A549 (cell line): ENCODE data around the gene AKAP6. TPM values are rescaled to one million over a fixed set of nuclear protein-coding genes. Genes with fewer than 3 reads are reported as not detected.

Source experiments
- ATAC-seq, 2 experiments: fragments of 200-7000 bp in 1 of 2; fragments of >200 bp in 1 of 2; cut with Nextera tagmentation in 1 of 2; cut with Tn5 transposase in 1 of 2; 3 replicates each; pipeline versions ENCODE4 v1.8.0 to v1.9.1; 2018 to 2020; ENCODE audit warnings: mild to moderate bottlenecking in 1 of 2, moderate library complexity in 1 of 2
- CTCF ChIA-PET: fragments of 300-600 bp; sonication (Branson Sonifier 250); formaldehyde crosslinking; extraction: SDS; loops from one replicate; lab custom pipeline; 2021; ENCODE audit warnings: antibody characterized with exemption, inconsistent platforms; lab: Yijun Ruan, JAX
- POLR2A ChIA-PET: fragments of 350-600 bp; formaldehyde crosslinking; extraction: SDS; loops from one replicate; lab custom pipeline; 2021; ENCODE audit warnings: antibody characterized with exemption, inconsistent platforms; lab: Yijun Ruan, JAX
- DNase-seq, 2 experiments: peaks; one replicate each; pipeline versions ENCODE4 v3.0.0 to v3.0.0-alpha.2; 2011 to 2016; ENCODE audit warnings: low read depth in 1 of 2, low spot score in 1 of 2
- FAIRE-seq: peaks from 2 replicates; lab custom pipeline; 2011; peaks lifted over from hg19 to GRCh38; lab: Jason Lieb, UNC
- H3K27ac ChIP-seq, 2 experiments: fragments of >200 bp; sonication (Bioruptor Twin); formaldehyde crosslinking; 3 replicates each; pipeline ENCODE4 v1.5.1; 2016 to 2017
- H3K4me1 ChIP-seq: fragments of >200 bp; sonication (Bioruptor Twin); formaldehyde crosslinking; 3 replicates; pipeline ENCODE4 v1.6.1; 2016
- H3K4me2 ChIP-seq: fragments of >200 bp; sonication (Bioruptor Twin); formaldehyde crosslinking; 3 replicates; pipeline ENCODE4 v1.6.1; 2016
- H3K4me3 ChIP-seq: fragments of >200 bp; sonication (Bioruptor Twin); formaldehyde crosslinking; 3 replicates; pipeline ENCODE4 v1.5.1; 2016
- H3K9me3 ChIP-seq: fragments of >200 bp; sonication (Bioruptor Twin); formaldehyde crosslinking; 3 replicates; pipeline ENCODE4 v1.6.1; 2016
- BCL3 ChIP-seq: fragments of >200 bp; sonication (Bioruptor Twin); formaldehyde crosslinking; IDR thresholded peaks from 3 replicates; pipeline ENCODE4 v1.6.1; 2016
- CHD2 ChIP-seq: fragments of 150-350 bp; IDR thresholded peaks from 2 replicates; pipeline ENCODE4 v1.6.1; 2014; ENCODE audit warnings: low read length; ENCODE audit not compliant: partially characterized antibody
- CHD4 ChIP-seq: fragments of 200-600 bp; sonication (generic); IDR thresholded peaks from 2 replicates; pipeline ENCODE4 v1.6.1; 2016; ENCODE audit warnings: antibody characterized with exemption, mild to moderate bottlenecking, borderline replicate concordance
- CTCF ChIP-seq: fragments of >200 bp; sonication (Bioruptor Twin); formaldehyde crosslinking; IDR thresholded peaks from 3 replicates; pipeline ENCODE4 v1.5.1; 2016
- EHMT2 ChIP-seq: fragments of 200-600 bp; sonication (generic); IDR thresholded peaks from 2 replicates; pipeline ENCODE4 v1.6.1; 2016; ENCODE audit warnings: antibody characterized with exemption, low read depth, mild to moderate bottlenecking, moderate library complexity
- ELK1 ChIP-seq: fragments of 150-350 bp; IDR thresholded peaks from 2 replicates; pipeline ENCODE4 v1.6.1; 2014; ENCODE audit warnings: low read depth, mild to moderate bottlenecking, low read length
- GATA3 ChIP-seq: IDR thresholded peaks from 2 replicates; pipeline ENCODE4 v1.6.1; 2012; ENCODE audit warnings: borderline replicate concordance
- HDAC2 ChIP-seq: fragments of 200-600 bp; sonication (generic); IDR thresholded peaks from 2 replicates; pipeline ENCODE4 v1.6.1; 2016
- HMGXB4 ChIP-seq: fragments of 250-450 bp; sonication (Bioruptor Pico); IDR thresholded peaks from 2 replicates; pipeline ENCODE4 v1.5.0; 2021; ENCODE audit warnings: mild to moderate bottlenecking, moderate library complexity, borderline replicate concordance
- HOXA7 ChIP-seq: fragments of 250-450 bp; sonication (Bioruptor Pico); IDR thresholded peaks from 2 replicates; pipeline ENCODE4 v1.5.0; 2020; ENCODE audit warnings: mild to moderate bottlenecking, moderate library complexity
- JUN ChIP-seq, 2 experiments: fragments of >200 bp; sonication (Bioruptor Twin); formaldehyde crosslinking; IDR thresholded peaks; 2 replicates in 1 of 2; 3 replicates in 1 of 2; pipeline ENCODE4 v1.6.1; 2016 to 2017
- JUNB ChIP-seq: fragments of >200 bp; sonication (Bioruptor Twin); formaldehyde crosslinking; IDR thresholded peaks from 2 replicates; pipeline ENCODE4 v1.6.1; 2016
- KDM5A ChIP-seq: fragments of 200-600 bp; sonication (generic); IDR thresholded peaks from 2 replicates; pipeline ENCODE4 v1.6.1; 2016; ENCODE audit warnings: antibody characterized with exemption, mild to moderate bottlenecking
- NFE2L2 ChIP-seq: fragments of 150-350 bp; conservative IDR thresholded peaks from 2 replicates; pipeline ENCODE4 v1.6.1; 2014; ENCODE audit warnings: low read length
- NPAS2 ChIP-seq: fragments of 250-450 bp; sonication (Bioruptor Pico); IDR thresholded peaks from 2 replicates; pipeline ENCODE4 v1.8.0; 2022; ENCODE audit warnings: mild to moderate bottlenecking, moderate library complexity, borderline replicate concordance
- PHF8 ChIP-seq: fragments of 200-600 bp; sonication (generic); IDR thresholded peaks from 2 replicates; pipeline ENCODE4 v1.6.1; 2016; ENCODE audit warnings: low read depth, mild to moderate bottlenecking, antibody characterized with exemption, moderate library complexity, borderline replicate concordance
- RCOR1 ChIP-seq: fragments of 150-350 bp; IDR thresholded peaks from 2 replicates; pipeline ENCODE4 v1.6.1; 2014; ENCODE audit warnings: antibody characterized with exemption, low read length, low read depth
- SREBF2 ChIP-seq: fragments of 450-650 bp; IDR thresholded peaks from 2 replicates; pipeline ENCODE4 v1.6.1; 2014; ENCODE audit warnings: mild to moderate bottlenecking, moderate library complexity
- ZNF302 ChIP-seq: fragments of 250-450 bp; sonication (Bioruptor Pico); IDR thresholded peaks from 2 replicates; pipeline ENCODE4 v1.9.0; 2021; ENCODE audit warnings: inconsistent platforms, mild to moderate bottlenecking, moderate library complexity
- WGBS: methylation state at CpG from one replicate; pipeline ENCODE4 v1.1.6; 2017; ENCODE audit errors: missing lambda C conversion rate; 5-methylcytosine and 5-hydroxymethylcytosine counted together
- polyA plus RNA-seq, 4 experiments: library from polyadenylated mRNA; depleted of rRNA in 3 of 4; stranded (reverse); fragments of >200 nt; fragmentation: RNase III in 1 of 4; extraction: RNeasy Plus Mini Kit Qiagen cat#74134 plus additional on column Dnase treatment in 1 of 4; gene quantifications; 2 replicates in 3 of 4; 3 replicates in 1 of 4; pipeline ENCODE4 v1.2.3, GENCODE V29; 2011 to 2017

Gene AKAP6
- polyA plus RNA-seq, 2 of the 4 experiments (the other 2 are of a cell fraction), result 0.27 to 1.9 TPM

GRCh38 chr14:32726516-32726915, 397.4 kb downstream of the AKAP6 start (continued):
- TF ChIP-seq HMGXB4 (CRISPR knock-in tag) (no peak), SREBF2 (no peak)

- FAIRE-seq, result no peak
Measured at GRCh38 chr14:32727832-32728231, 398.7 kb downstream of the AKAP6 start.

More at GRCh38 chr14:32727832-32728231, 398.7 kb downstream of the AKAP6 start:
- DNase-seq (no peak), ATAC-seq (no peak)
- Histone ChIP-seq H3K4me3 (no peak overlapping the region), H3K4me1 (no peaks in the 10 kb centered on the region), H3K9me3 (no peaks in the 10 kb centered on the region), H3K27ac (no peak overlapping the region), H3K4me2 (no peak overlapping the region)
- WGBS, result 23% methylated on average over 5 of the region's 5 CpGs
- ChIA-PET POLR2A (no interaction called here), CTCF (interaction anchor here (0.6 kb wide), 1 partner anchor 91 kb away, joined by 4 read pairs; no protein-coding TSS in a partner anchor)
- TF ChIP-seq ZNF302, result no peak
- TF ChIP-seq BCL3, result no peak
- TF ChIP-seq PHF8, result no peak
- TF ChIP-seq JUNB, result no peak
- no peak for TF ChIP-seq GATA3
- TF ChIP-seq NPAS2, result no peak
- no peak for TF ChIP-seq RCOR1
- TF ChIP-seq CHD2, result no peak
- no peak for TF ChIP-seq NFE2L2
- TF ChIP-seq ELK1, result no peak
- no peak for TF ChIP-seq HDAC2
- TF ChIP-seq EHMT2, result no peak
- no peak for TF ChIP-seq JUN (IDR thresholded peaks at IDR 0.05)
- no peak for TF ChIP-seq HOXA7 (CRISPR knock-in tag)
- TF ChIP-seq HMGXB4 (CRISPR knock-in tag), result no peak
- no peak for TF ChIP-seq CTCF
- no peak for TF ChIP-seq KDM5A
- TF ChIP-seq CHD4, result no peak
